ENCODE data around the gene KCNG4.

The KCNG4 gene

GRCh38 chr16:84266451-84266850 lies 26.6 kb upstream of the KCNG4 start:
- DNase-seq (ENCODE audit: low spot score) = no peak

- no peak for DNase-seq (ENCODE audit: low spot score)
Measured at GRCh38 chr16:84262939-84263338, 23.1 kb upstream of the KCNG4 start.

GRCh38 chr16:84262031-84262430 lies 22.2 kb upstream of the KCNG4 start:
- no peak for DNase-seq (ENCODE audit: low spot score)

GRCh38 chr16:84260766-84261554 lies 21.1 kb upstream of the KCNG4 start:
- DNase-seq (ENCODE audit: low spot score) = no peak

GRCh38 chr16:84259691-84260090 lies 19.9 kb upstream of the KCNG4 start:
- DNase-seq (ENCODE audit: low spot score) = no peak

- no peak for DNase-seq (ENCODE audit: low spot score)
Measured at GRCh38 chr16:84258266-84258665, 18.5 kb upstream of the KCNG4 start.

- no peak for DNase-seq (ENCODE audit: low spot score)
Measured at GRCh38 chr16:84255050-84255810, 15.4 kb upstream of the KCNG4 start.

GRCh38 chr16:84254062-84254461 lies 14.2 kb upstream of the KCNG4 start:
- no peak for DNase-seq (ENCODE audit: low spot score)

GRCh38 chr16:84253173-84253572 lies 13.4 kb upstream of the KCNG4 start:
- no peak for DNase-seq (ENCODE audit: low spot score)

GRCh38 chr16:84252184-84252583 lies 12.4 kb upstream of the KCNG4 start:
- DNase-seq (ENCODE audit: low spot score) = no peak

GRCh38 chr16:84247844-84248243 lies 8.0 kb upstream of the KCNG4 start:
- DNase-seq (ENCODE audit: low spot score) = no peak

- DNase-seq (ENCODE audit: low spot score) = no peak
Measured at GRCh38 chr16:84247331-84247730, 7.5 kb upstream of the KCNG4 start.

GRCh38 chr16:84246679-84247077 lies 6.9 kb upstream of the KCNG4 start:
- no peak for DNase-seq (ENCODE audit: low spot score)

GRCh38 chr16:84245956-84246678 lies 6.3 kb upstream of the KCNG4 start:
- no peak for DNase-seq (ENCODE audit: low spot score)

GRCh38 chr16:84244728-84245127 lies 4.9 kb upstream of the KCNG4 start:
- no peak for DNase-seq (ENCODE audit: low spot score)

- DNase-seq (ENCODE audit: low spot score) = no peak
Measured at GRCh38 chr16:84243732-84244131, 3.9 kb upstream of the KCNG4 start.

- DNase-seq (ENCODE audit: low spot score) = no peak
Measured at GRCh38 chr16:84242839-84243238, 3.0 kb upstream of the KCNG4 start.

- DNase-seq (ENCODE audit: low spot score) = no peak
Measured at GRCh38 chr16:84241778-84242177, 2.0 kb upstream of the KCNG4 start.

- DNase-seq (ENCODE audit: low spot score) = no peak
Measured at GRCh38 chr16:84240455-84240854, 643 bp upstream of the KCNG4 start.

- DNase-seq (ENCODE audit: low spot score) = no peak
Measured at GRCh38 chr16:84239141-84239769, 557 bp downstream of the KCNG4 start.

- DNase-seq (ENCODE audit: low spot score) = no peak
Measured at GRCh38 chr16:84237994-84238750, 1.6 kb downstream of the KCNG4 start.

GRCh38 chr16:84236671-84237070 lies 3.1 kb downstream of the KCNG4 start:
- DNase-seq (ENCODE audit: low spot score) = no peak
